SK-N-SH (cell line): ENCODE measurements around the gene AFF3. TPM values are rescaled to one million over a fixed set of nuclear protein-coding genes. Genes with fewer than 3 reads are reported as not detected.
"Not testable (repeated sequence)": the region's sequence is repeated elsewhere in the genome, so short reads cannot be mapped to it uniquely, and the experiment has no call there.

Experiments used
- CTCF ChIA-PET: fragments of 300-600, 350-600 bp; formaldehyde crosslinking; extraction: SDS; loops from one replicate; lab custom pipeline; 2021; lab: Yijun Ruan, JAX
- POLR2A ChIA-PET: fragments of 350-600 bp; sonication (Branson Sonifier 250); formaldehyde crosslinking; extraction: SDS; loops from one replicate; lab custom pipeline; 2020; ENCODE audit warnings: antibody characterized with exemption, inconsistent platforms; lab: Yijun Ruan, JAX
- DNase-seq: peaks from one replicate; pipeline ENCODE4 v3.0.0; 2012
- H2AFZ ChIP-seq: fragments of 200-600 bp; sonication (generic); 2 replicates; pipeline ENCODE4 v1.8.1; 2016; ENCODE audit warnings: antibody characterized with exemption, mild to moderate bottlenecking, low read depth
- H3F3A ChIP-seq: fragments of 200-600 bp; sonication (generic); replicated peaks from 2 replicates; pipeline ENCODE3; 2016; ENCODE audit warnings: antibody characterized with exemption, mild to moderate bottlenecking; ENCODE audit not compliant: insufficient read depth
- H3K27ac ChIP-seq, 2 experiments: fragments of 200-500 bp in 1 of 2; fragments of 200-600 bp in 1 of 2; sonication (Bioruptor generic) in 1 of 2; sonication (generic), shearing (Covaris generic) in 1 of 2; 2 replicates each; pipeline versions ENCODE4 v1.5.1 to v1.6.1; 2014 to 2016; ENCODE audit warnings: low read depth in 2 of 2, inconsistent platforms in 1 of 2, low read length in 1 of 2, mild to moderate bottlenecking in 1 of 2, mixed read lengths in 1 of 2
- H3K27me3 ChIP-seq: fragments of 200-600 bp; sonication (generic), shearing (Covaris generic); 2 replicates; pipeline ENCODE4 v1.6.1; 2016; ENCODE audit warnings: mixed run types; ENCODE audit not compliant: insufficient read depth
- H3K36me3 ChIP-seq, 2 experiments: fragments of 200-500 bp in 1 of 2; fragments of 200-600 bp in 1 of 2; sonication (Bioruptor generic) in 1 of 2; sonication (generic) in 1 of 2; replicated peaks in 1 of 2; 2 replicates each; pipeline versions ENCODE3 to v1.5.1; 2014 to 2016; ENCODE audit warnings: low read length in 1 of 2, mild to moderate bottlenecking in 1 of 2; ENCODE audit not compliant: insufficient read depth in 2 of 2, control insufficient read depth in 1 of 2
- H3K4me1 ChIP-seq, 2 experiments: fragments of 200-500 bp in 1 of 2; fragments of 200-600 bp in 1 of 2; sonication (Bioruptor generic) in 1 of 2; sonication (generic), shearing (Covaris generic) in 1 of 2; 2 replicates each; pipeline versions ENCODE4 v1.5.1 to v1.6.1; 2014 to 2016; ENCODE audit warnings: low read depth in 1 of 2, low read length in 1 of 2, mixed run types in 1 of 2; ENCODE audit not compliant: insufficient read depth in 2 of 2, control insufficient read depth in 1 of 2
- H3K4me2 ChIP-seq: fragments of 200-600 bp; sonication (generic), shearing (Covaris generic); 2 replicates; pipeline ENCODE4 v1.6.1; 2017; ENCODE audit warnings: mixed run types
- H3K4me3 ChIP-seq, 2 experiments: fragments of 200-500 bp in 1 of 2; fragments of 200-600 bp in 1 of 2; sonication (Bioruptor generic) in 1 of 2; sonication (generic), shearing (Covaris generic) in 1 of 2; 2 replicates each; pipeline versions ENCODE4 v1.5.1 to v1.8.1; 2014 to 2016; ENCODE audit warnings: low read depth in 2 of 2, inconsistent platforms in 1 of 2, low read length in 1 of 2, mild to moderate bottlenecking in 1 of 2, mixed read lengths in 1 of 2, moderate library complexity in 1 of 2
- H3K79me2 ChIP-seq: fragments of 200-600 bp; sonication (generic); 2 replicates; pipeline ENCODE4 v1.8.1; 2017; ENCODE audit warnings: mild to moderate bottlenecking; ENCODE audit not compliant: insufficient read depth
- H3K9ac ChIP-seq: fragments of 200-600 bp; sonication (generic); 2 replicates; pipeline ENCODE4 v1.6.1; 2017; ENCODE audit warnings: mixed run types
- H3K9me2 ChIP-seq: fragments of 200-600 bp; sonication (generic); 2 replicates; pipeline ENCODE4 v1.6.1; 2017; ENCODE audit warnings: mixed run types
- H3K9me3 ChIP-seq: fragments of 200-600 bp; sonication (generic); 2 replicates; pipeline ENCODE4 v1.6.1; 2017; ENCODE audit warnings: mixed run types, mild to moderate bottlenecking, moderate library complexity
- H4K20me1 ChIP-seq: fragments of 200-600 bp; sonication (generic); 2 replicates; pipeline ENCODE4 v1.6.1; 2017; ENCODE audit warnings: mild to moderate bottlenecking, mixed run types; ENCODE audit not compliant: insufficient read depth
- FOXJ3 ChIP-seq: sonication (generic); formaldehyde crosslinking; IDR thresholded peaks from 2 replicates; pipeline ENCODE4 v1.5.1; 2020; ENCODE audit warnings: mild to moderate bottlenecking, missing genetic modification reagents
- NFIC ChIP-seq: IDR thresholded peaks from 2 replicates; pipeline ENCODE4 v1.4.0; 2012; ENCODE audit warnings: borderline replicate concordance
- POLR2AphosphoS5 ChIP-seq: IDR thresholded peaks from 2 replicates; pipeline ENCODE4 v1.6.1; 2012; ENCODE audit warnings: low read depth, low read length
- RCOR1 ChIP-seq: fragments of 150-350 bp; IDR thresholded peaks from 2 replicates; pipeline ENCODE4 v1.6.1; 2017; ENCODE audit warnings: antibody characterized with exemption, low read length
- RFX5 ChIP-seq: IDR thresholded peaks from 2 replicates; pipeline ENCODE4 v1.6.1; 2012; ENCODE audit warnings: mild to moderate bottlenecking, improper control_type of control experiment, low read length
- TAF1 ChIP-seq: IDR thresholded peaks from 2 replicates; pipeline ENCODE4 v1.6.1; 2012; ENCODE audit warnings: low read depth, mild to moderate bottlenecking, low read length, moderate library complexity, borderline replicate concordance
- WGBS: methylation state at CpG from one replicate; pipeline ENCODE4 v1.1.6; 2017; ENCODE audit warnings: low lambda C conversion rate; 5-methylcytosine and 5-hydroxymethylcytosine counted together
- polyA plus RNA-seq, 3 experiments: library from polyadenylated mRNA; depleted of rRNA; stranded (reverse); fragments of >200 nt; gene quantifications; 2 replicates each; pipeline ENCODE4 v1.2.3, GENCODE V29; 2012
- TF ChIP-seq, protein P1 (sequence below): fragments of 200-600 bp; sonication (generic); IDR thresholded peaks from 2 replicates; pipeline ENCODE4 v1.6.1; 2017; ENCODE audit warnings: antibody characterized with exemption, mild to moderate bottlenecking, moderate library complexity
- TF ChIP-seq, protein P2 (sequence below): IDR thresholded peaks from 2 replicates; pipeline ENCODE4 v1.4.0; 2012; ENCODE audit warnings: low read depth, borderline replicate concordance
- TF ChIP-seq, protein P3 (sequence below): IDR thresholded peaks from 2 replicates; pipeline ENCODE4; 2012

AFF3 gene
- polyA plus RNA-seq, 1 of the 3 experiments (the other 2 are of a cell fraction) = 0.36 TPM

DNA sequence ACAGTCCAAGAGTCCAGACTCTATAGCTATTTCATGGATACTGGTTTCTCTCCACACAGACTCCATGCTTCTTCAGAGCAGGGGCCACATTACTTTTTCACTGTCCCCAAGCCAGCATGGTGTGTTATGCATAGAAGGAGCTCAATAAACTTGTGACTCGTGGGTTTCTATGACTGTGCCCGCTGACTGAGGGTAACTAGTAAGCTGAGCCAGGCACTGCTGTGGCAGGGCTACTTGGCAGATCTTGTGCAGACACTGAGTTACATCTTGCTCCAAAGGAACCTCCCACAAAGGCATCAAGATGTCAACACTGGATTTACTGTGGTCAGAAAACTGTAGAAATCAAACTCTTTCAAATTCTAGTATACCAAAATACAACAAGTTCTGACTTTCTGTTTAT lies 56.6 kb downstream of the AFF3 start:
- H3K9ac ChIP-seq, DNase-seq, H2AFZ ChIP-seq, H3K79me2 ChIP-seq, H3K36me3 ChIP-seq, H3K9me3 ChIP-seq, CTCF ChIA-PET, H3K27me3 ChIP-seq, H3K4me2 ChIP-seq, H4K20me1 ChIP-seq, H3K27ac ChIP-seq, H3K4me3 ChIP-seq, H3F3A ChIP-seq, H3K9me2 ChIP-seq, H3K4me1 ChIP-seq, POLR2A ChIA-PET: not testable (repeated sequence)
- 46% methylated on average over 2 of the region's 2 CpGs for WGBS

DNA sequence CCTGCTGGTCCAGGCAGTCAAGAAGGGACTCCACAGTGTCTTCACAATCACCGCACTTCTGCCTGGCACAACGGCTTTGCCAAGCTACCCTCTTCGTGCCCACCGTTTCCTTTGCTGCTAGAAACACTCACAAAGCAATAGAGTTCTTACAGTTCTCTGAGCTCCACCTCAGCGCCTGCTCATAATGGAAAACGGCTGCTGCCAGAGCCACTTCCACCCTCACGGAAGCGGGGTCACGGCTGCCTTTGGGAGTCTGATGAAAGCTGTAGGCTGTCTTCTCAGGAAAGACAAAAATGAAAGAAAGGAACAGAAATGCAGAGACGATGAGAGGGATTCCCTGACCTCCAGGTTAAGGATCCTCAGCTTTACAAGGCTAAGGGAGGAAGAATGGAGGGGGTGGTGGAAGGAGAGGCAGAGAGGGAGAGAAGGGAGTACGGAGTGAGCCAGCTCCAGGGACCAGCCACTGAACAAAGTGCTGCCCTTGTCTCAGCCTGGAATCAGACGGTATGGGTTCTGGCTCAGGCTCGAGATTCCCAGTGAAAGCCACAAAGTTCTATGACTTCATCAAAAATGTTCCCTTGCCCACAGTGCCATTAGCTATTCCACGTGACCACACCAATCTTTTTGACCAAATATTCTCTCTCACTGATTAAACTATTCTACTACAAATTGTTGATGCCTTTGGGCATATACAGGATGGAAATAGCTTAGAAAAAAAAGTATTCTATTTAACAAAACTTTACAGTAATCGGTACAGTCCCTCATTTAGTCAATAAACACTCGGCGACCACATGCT lies 58.8 kb downstream of the AFF3 start:
- H3K4me3 ChIP-seq, H3K36me3 ChIP-seq, H4K20me1 ChIP-seq, POLR2A ChIA-PET, H3F3A ChIP-seq, H3K9ac ChIP-seq, CTCF ChIA-PET, H3K9me3 ChIP-seq, H3K4me1 ChIP-seq, DNase-seq, H3K27me3 ChIP-seq, H3K4me2 ChIP-seq, H3K9me2 ChIP-seq, H2AFZ ChIP-seq, H3K27ac ChIP-seq, H3K79me2 ChIP-seq: not testable (repeated sequence)
- WGBS = 80% methylated on average over 14 of the region's 17 CpGs

DNA sequence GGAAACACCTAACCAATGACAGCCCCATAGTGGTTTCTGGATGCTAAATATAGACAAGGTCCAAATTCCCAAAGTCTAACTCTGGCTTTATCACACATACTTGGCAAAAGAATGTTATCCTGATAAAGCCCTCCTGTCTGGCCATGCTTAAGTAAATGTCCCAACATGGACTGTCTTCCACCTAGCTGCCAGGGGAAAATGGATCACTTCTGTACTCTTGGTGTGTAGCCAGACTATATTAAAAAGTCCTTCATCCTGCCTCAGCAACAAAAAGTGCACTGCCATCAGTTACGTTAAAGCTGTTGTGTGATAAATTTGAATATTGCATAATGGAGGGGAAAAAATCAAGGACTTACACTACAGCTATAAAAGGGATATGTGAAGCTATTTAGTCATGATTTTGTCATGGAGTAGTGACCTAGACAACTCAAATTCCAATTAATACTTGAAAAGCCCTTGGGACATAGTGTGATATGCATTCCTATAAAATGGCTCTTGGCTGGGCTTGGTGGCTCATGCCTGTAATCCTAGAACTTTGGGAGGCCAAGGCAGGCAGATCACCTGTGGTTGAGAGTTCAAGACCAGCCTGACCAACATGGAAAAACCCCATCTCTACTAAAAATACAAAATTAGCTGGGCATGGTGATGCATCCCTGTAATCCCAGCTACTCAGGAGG lies 60.0 kb downstream of the AFF3 start:
- H3K79me2 ChIP-seq, H3K9me2 ChIP-seq, POLR2A ChIA-PET, H3F3A ChIP-seq, H3K9ac ChIP-seq, H3K27me3 ChIP-seq, H4K20me1 ChIP-seq, H3K9me3 ChIP-seq, DNase-seq, H2AFZ ChIP-seq, H3K4me2 ChIP-seq, H3K36me3 ChIP-seq, CTCF ChIA-PET, H3K4me1 ChIP-seq, H3K27ac ChIP-seq, H3K4me3 ChIP-seq: not testable (repeated sequence)
- 73% methylated on average over 1 of the region's 1 CpG for WGBS

DNA sequence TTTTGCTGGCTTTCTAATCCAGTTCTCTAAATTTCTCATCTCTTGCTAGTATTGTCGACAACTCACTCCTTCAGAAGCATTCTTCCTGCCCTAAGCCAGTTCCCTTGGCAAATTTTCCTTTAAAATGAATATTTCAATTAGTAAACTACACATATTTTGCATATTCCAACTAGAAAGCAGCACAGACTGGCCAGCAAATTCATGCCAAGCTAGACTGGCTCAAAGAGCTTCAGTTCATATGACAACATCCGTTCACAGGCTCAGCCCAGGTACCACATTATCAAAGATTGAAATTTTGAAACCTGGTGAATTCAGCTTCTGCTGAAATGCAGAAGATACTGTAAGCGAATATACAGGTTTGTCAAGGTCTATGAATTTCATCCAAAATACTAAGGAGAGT lies 64.5 kb downstream of the AFF3 start:
- POLR2A ChIA-PET = no interaction called here
- no peak overlapping the region for H3K9ac ChIP-seq
- TF ChIP-seq, protein P1, sequence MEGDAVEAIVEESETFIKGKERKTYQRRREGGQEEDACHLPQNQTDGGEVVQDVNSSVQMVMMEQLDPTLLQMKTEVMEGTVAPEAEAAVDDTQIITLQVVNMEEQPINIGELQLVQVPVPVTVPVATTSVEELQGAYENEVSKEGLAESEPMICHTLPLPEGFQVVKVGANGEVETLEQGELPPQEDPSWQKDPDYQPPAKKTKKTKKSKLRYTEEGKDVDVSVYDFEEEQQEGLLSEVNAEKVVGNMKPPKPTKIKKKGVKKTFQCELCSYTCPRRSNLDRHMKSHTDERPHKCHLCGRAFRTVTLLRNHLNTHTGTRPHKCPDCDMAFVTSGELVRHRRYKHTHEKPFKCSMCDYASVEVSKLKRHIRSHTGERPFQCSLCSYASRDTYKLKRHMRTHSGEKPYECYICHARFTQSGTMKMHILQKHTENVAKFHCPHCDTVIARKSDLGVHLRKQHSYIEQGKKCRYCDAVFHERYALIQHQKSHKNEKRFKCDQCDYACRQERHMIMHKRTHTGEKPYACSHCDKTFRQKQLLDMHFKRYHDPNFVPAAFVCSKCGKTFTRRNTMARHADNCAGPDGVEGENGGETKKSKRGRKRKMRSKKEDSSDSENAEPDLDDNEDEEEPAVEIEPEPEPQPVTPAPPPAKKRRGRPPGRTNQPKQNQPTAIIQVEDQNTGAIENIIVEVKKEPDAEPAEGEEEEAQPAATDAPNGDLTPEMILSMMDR = no peak
- TF ChIP-seq, protein P2, sequence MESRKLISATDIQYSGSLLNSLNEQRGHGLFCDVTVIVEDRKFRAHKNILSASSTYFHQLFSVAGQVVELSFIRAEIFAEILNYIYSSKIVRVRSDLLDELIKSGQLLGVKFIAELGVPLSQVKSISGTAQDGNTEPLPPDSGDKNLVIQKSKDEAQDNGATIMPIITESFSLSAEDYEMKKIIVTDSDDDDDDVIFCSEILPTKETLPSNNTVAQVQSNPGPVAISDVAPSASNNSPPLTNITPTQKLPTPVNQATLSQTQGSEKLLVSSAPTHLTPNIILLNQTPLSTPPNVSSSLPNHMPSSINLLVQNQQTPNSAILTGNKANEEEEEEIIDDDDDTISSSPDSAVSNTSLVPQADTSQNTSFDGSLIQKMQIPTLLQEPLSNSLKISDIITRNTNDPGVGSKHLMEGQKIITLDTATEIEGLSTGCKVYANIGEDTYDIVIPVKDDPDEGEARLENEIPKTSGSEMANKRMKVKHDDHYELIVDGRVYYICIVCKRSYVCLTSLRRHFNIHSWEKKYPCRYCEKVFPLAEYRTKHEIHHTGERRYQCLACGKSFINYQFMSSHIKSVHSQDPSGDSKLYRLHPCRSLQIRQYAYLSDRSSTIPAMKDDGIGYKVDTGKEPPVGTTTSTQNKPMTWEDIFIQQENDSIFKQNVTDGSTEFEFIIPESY = no peak
- TF ChIP-seq RFX5 (no peak), RCOR1 (no peak), FOXJ3 (CRISPR knock-in tag) (no peak), NFIC (no peak), TAF1 (no peak), POLR2AphosphoS5 (no peak)
- TF ChIP-seq, protein P3, sequence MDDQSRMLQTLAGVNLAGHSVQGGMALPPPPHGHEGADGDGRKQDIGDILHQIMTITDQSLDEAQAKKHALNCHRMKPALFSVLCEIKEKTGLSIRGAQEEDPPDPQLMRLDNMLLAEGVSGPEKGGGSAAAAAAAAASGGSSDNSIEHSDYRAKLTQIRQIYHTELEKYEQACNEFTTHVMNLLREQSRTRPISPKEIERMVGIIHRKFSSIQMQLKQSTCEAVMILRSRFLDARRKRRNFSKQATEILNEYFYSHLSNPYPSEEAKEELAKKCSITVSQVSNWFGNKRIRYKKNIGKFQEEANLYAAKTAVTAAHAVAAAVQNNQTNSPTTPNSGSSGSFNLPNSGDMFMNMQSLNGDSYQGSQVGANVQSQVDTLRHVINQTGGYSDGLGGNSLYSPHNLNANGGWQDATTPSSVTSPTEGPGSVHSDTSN = no peak
- TF ChIP-seq, all 33 proteins: peak for 0

More for the DNA sequence above, 64.5 kb downstream of the AFF3 start:
- no peaks in the 10 kb centered on the region for H3K9me3 ChIP-seq
- no peak for DNase-seq
- no peaks in the 10 kb centered on the region for H3K27me3 ChIP-seq
- H4K20me1 ChIP-seq = no peaks in the 10 kb centered on the region
- H3K9me2 ChIP-seq = no peaks in the 10 kb centered on the region
- H3K79me2 ChIP-seq = no peaks in the 10 kb centered on the region
- no peak overlapping the region for H3K4me3 ChIP-seq
- peaks cover 0 to 4% of the 10 kb centered on the region in 2 experiments; a peak in 1 of 4 replicates for H3K4me1 ChIP-seq
- 46% methylated on average over 3 of the region's 3 CpGs for WGBS
- no peak overlapping the region for H2AFZ ChIP-seq
- no peak overlapping the region for H3K27ac ChIP-seq
- H3F3A ChIP-seq = no peaks in the 10 kb centered on the region
- CTCF ChIA-PET = no interaction called here
- no peak overlapping the region for H3K4me2 ChIP-seq
- H3K36me3 ChIP-seq = no peaks in the 10 kb centered on the region
